Activated effector memory CD4-positive, alpha-beta T cell treated with anti-CD3 and anti-CD28 coated beads, Interleukin-2, amount 50 U/mL, for 16 hours (primary cell): Measurements from ENCODE around the gene SCGB3A2.
"Not testable (repeated sequence)": the region's sequence is repeated elsewhere in the genome, so short reads cannot be mapped to it uniquely, and the experiment has no call there.

Experiments
- DNase-seq: peaks from one replicate; pipeline ENCODE4 v3.0.0-alpha.2; 2020

The SCGB3A2 gene

DNA sequence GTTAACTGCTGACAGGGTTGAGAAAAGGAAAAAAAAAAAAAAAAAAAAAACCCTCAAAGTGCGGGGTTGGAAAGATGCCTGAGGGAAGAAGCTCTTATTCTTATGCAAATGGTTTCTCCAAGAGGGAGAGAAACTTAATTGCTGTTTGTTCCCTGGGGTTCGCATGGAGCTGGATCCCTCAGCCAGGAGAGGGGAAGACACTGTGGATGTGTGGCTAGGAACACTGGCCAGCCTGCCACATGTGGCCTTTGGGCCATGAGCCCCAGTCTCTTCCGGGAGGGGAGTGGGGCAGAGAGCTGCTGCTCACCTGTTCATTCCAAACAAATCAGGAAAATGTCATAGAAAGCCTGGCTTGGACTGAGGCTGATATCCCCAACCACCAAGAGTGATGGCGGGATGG lies 9.4 kb upstream of the SCGB3A2 start:
- DNase-seq = no peak

DNA sequence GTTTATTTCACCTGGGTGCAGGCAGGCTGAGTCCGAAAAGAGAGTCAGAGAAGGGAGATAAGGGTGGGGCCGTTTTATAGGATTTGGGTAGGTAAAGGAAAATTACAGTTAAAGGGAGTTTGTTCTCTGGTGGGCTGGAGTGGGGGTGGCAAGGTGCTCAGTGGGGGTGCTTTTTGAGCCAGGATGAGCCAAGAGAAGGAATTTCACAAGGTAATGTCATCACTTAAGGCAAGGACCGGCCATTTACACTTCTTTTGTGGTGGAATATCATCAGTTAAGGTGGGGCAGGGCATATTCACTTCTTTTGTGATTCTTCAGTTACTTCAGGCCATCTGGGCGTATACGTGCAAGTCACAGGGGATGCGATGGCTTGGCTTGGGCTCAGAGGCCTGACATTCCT lies 8.6 kb upstream of the SCGB3A2 start:
- not testable (repeated sequence) for DNase-seq

DNA sequence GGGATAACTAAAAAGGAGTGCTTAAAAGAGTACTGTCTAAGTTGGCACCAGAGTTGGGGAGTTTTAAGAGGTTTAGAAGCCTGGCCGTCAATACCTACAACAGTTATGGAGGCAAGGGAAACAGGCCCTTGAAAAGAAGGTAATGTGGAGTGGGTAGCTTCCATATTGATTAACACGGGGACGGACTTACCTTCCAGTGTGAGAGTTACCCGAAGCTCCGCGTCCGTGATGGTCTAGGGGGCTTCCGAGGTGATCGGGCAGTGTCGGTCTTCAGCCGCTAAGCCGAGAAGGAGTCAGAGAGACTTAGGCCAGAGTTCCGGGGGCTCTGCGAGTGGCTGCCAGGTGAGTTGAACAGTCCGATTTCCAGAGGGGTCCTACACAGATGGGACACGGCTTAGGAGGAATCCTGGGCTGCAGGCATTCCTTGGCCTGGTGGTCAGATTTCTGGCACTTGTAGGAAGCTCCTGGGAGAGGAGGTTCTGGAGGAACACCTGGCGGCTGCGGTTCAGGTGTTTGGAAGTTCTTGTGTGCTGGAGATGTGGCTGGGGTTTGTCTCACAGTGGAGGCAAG lies 6.4 kb upstream of the SCGB3A2 start:
- DNase-seq = not testable (repeated sequence)

DNA sequence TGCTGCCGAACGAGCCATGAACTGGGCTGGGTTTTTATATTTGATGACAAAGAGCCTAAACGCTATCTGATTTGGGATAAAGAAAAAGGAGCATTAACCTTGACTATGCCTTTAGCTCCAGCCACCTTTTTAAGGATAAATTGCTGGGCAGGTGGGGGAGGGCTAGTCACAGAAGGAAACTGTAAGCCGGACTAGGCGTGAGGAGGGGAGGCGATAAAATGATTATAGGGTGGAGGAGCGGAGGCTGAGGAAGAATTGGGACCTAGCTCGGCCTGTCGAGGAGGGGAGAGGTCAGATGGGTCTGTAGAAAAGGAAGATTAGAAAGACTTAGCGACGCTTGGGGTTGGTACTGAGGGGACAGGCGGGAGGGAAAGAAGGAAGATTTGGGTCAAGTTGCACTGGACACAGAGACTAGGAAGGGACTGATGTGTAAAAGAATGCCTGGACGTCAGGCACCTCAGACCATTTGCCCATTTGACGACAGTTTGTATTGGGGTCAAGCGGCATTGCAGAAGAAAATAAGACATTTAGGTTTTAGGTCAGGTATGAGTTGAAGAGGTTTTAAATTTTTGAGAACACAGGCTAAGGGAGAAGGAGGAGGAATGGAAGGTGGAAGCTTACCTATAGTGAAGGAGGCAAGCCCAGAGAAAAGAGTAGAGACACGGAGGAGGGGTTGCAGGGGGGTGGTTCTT lies 5.6 kb upstream of the SCGB3A2 start:
- DNase-seq = not testable (repeated sequence)

DNA sequence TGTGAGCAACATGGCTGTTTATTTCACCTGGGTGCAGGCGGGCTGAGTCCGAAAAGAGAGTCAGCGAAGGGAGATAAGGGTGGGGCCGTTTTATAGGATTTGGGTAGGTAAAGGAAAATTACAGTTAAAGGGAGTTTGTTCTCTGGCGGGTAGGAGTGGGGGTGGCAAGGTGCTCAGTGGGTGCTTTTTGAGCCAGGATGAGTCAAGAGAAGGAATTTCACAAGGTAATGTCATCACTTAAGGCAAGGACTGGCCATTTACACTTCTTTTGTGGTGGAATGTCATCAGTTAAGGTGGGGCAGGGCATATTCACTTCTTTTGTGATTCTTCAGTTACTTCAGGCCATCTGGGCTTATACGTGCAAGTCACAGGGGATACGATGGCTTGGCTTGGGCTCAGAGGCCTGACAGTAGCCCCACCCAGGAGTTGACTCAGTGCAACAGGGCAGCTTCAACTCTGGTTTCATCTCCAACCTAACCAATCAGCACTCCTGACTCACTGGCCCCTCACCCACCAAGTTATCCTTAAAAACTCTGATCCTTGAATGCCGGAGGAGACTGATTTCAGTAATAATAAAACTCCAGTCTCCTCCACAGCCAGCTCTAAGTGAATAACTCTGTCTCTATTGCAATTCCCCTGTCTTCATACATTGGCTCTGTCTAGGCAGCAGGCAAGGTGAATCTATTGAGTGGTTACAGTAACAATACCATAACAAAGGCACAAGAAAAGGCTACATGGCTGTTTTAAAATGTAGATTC lies 4.2 kb upstream of the SCGB3A2 start:
- not testable (repeated sequence) for DNase-seq

DNA sequence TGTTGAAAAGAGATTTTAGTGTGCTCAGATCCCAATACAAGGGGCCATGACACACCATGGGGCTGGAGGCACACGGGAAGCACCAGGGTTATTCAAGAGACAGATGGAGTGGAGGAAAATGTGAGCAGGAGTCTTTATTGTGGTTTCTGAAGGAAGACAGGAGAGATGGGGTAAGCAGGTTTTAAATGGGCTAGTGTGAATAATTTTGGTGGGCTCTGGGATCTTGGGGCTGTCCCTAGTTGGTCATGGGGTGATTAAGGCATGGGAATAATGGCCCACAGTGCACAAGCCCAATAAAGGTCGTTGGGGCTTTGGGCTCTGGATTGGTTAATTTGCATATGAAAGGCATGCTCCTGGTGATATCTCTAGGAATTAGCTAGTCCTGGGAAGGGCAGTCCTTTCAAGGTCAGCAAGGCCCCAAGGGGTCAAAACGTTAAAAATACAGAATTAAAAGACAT lies 3.6 kb upstream of the SCGB3A2 start:
- DNase-seq = no peak

DNA sequence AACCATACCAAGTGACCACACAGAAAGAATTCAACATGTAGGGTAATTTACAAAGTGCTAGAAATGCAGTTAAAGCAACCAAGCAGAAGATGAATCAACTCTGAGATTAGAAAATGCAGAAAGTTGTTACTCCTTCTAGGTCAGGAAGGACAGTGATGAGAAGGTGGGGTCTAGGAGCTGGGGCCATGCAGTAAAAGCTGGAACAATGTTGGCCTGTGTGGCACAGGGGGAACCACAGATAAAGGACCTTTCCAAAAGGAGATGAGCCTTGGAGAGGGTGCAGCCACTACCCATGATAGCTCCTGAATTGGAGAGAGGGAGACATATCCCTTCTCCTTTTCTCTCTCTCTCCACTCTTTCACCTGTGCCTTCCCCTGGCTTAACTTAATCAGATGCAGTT lies 2.4 kb upstream of the SCGB3A2 start:
- DNase-seq = no peak

DNA sequence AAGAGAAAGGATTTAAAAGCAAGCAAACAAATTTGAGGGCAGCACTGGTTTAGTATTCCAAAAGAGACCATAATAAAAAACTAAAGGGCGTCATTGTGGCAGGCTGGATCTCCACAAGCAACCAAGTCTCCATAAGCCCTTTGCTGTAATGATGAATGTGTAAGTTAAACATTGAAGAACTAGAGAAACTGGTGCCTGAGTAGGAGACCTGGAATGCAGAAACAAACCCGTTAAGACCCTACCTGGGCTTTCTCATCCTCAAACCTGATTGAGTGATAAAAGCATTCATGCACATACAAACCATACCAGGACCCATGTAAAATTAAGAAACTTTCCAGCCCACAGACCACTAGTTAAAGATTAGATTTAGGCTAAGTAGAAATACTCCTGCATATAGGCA lies 1.9 kb upstream of the SCGB3A2 start:
- DNase-seq = no peak

DNA sequence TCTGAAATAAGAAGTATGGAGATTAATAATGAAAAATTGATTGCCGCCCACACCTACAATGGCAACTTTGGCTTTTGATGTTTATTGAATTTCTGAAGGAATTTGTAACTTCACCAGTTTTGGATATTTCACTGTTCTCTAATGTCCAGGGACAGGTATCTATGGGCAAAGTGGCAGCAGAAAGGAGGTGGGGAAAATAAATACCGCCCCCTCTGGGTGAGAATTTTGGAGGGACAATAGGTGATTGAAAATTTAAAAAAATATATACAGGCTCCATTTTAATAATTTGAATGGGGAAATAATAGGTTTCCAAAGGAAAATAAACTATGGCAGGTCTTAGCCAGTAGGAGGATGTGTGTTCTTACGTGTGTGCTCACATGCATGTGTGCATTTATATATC lies 1.3 kb downstream of the SCGB3A2 start:
- no peak for DNase-seq

DNA sequence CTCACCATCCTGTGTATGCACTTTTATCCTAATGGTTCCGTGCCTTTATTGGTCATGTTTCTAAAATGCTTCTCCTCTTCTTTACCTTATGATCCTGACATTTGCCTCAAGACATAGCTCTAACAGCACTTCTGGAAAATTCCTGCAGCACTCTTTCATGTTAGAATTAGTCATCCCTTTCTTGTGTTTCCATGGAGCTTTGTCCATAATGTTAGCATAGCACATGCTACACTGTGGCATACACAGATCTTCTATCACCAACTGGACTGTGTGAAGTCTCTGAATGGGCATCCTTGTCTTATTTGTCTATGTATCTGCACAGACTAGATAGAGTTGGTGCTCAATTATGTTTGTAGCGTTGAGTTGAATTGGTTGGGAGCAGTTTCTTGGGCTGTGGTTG lies 2.0 kb downstream of the SCGB3A2 start:
- no peak for DNase-seq

DNA sequence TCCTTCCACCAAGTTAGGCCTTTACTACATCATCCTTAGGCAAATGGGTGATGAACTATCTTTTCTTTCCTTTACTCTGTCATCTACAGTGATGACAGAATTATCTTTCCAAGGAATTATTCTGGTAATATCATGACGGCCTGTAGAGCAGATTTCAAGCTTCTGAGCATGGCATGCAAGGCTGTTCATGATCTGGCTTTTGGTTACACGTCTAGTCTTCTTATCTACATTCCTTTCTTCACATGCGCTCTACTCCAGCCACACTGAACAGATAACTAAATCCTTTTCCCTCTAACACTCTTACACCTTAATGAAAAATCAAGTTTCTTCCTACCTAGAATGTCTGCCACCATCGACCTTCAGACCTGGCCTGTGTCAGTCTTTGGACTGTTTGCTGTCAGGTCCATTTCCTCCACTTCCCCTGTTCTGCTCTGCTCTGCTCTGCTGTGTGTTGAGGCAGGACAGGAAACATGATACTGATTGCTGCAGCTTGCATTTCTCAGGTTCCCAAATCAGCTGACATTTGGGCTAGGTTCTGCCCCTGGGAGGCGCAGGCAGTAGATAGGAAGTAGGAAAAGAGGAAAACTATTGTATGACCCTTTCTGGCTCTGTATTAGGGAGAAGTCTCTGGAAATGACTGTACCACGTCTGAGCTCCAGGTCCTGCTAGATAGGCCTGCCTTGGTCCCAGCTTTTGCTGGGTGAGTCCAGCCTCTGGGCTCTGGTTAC lies 4.2 kb downstream of the SCGB3A2 start:
- DNase-seq = no peak

DNA sequence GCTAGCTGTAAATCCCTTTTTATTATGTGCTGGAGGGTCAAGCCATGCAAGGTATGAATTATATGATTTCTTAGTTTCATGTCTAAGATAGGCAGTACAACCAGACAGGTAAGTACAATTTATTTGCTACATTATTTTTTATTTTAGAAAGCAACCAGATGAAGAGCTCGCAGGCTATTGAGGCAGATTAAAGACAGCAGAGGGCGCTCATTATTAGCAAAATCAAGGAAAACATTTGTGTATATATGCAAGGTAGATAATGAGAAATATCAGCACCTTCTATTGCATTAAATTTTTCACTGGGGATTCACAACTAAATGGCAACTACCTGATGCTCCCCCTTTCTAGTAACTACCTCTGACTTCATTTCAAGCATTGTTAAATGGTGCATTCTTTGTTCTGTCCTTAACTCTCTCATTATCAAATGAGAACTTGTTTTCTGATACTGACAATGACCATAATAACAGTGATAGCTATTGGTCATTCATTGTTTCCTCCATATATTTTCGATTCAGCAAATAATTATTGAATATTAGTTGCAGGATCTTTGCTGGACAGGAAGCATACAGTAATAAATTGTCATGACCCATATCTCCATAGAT lies 8.6 kb downstream of the SCGB3A2 start:
- no peak for DNase-seq

DNA sequence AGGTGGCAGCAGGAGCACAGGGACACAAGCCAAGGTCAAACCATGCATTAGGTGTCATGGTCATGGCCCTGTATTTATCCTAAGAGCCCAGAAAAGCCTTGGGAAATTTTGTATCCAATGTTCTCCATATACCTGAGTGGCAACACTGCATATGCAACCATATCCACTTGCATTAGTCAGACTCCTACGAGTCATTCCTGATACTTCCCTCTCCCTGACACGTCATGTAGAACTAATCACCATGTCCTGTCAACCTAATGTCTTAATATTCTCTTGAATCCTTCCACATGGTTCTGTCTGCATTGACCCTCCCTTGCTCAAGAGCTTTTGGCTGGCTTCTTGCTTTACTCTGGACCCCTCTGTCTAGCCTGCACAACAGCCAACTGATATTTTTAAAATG lies 9.4 kb downstream of the SCGB3A2 start:
- DNase-seq = no peak

DNA sequence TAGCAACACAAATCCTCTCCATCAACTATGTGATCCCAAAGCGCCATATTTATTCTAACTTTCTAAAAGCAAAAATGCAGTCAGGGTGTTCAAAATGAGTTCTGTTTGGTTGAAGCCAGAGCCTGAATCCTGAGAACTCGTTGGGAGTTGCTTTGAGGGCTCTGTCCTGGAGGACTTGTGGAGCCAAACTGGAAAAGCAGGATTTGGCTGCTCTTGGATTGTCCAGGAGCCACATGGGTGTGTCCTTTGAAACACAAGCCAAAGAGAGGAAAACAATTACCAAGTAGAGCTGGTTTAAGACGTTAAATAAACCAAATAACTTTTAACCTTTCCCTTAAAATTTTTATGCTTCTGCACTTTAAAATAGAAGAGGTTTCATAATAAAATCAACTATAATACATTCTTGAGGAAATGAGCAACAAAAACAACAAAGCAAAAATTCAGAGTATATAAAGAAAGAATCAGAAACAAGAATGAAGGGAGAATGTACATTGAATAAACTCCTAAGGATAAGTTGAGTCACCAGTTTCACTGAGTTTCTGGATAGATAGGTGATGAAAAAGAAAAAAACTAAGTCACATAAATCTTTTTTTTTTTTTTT lies 14.3 kb downstream of the SCGB3A2 start:
- no peak for DNase-seq

DNA sequence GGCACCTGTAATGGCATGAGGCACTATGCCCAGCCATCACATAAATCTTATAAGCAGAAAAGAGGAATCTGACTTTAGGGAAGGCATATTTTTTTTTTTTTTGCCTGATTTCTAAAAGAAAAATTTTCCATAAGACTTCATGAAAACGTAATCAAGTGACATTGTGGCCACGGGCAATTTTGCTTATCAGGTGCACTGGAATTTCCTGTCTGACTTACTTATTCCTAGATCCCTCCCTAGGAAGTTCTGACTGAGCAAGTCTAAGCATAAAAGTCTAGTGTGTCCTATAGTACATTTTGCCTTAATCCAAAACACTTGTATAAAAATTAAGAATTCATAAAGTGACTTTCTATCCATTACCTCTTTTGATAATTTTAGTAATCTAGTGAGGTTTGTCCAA lies 15.3 kb downstream of the SCGB3A2 start:
- DNase-seq = no peak

DNA sequence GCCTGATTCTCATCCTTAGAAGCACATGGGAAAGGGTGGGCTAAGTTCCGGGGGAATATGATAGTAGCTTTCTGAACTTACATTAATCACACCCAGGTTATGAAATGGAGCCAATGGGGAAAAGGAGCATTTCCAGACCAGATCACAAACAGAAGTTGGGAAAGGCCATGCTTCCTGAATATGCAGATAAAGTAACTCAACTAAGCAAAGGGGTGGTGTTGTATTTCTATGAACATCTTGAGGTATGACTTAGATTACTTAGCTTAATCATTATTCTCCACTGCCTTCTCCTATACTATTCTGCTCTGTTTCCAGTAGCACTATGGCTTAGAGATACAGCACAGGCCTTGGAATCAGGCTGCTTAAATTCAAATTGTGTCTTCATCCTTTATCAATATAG lies 17.4 kb downstream of the SCGB3A2 start:
- no peak for DNase-seq

DNA sequence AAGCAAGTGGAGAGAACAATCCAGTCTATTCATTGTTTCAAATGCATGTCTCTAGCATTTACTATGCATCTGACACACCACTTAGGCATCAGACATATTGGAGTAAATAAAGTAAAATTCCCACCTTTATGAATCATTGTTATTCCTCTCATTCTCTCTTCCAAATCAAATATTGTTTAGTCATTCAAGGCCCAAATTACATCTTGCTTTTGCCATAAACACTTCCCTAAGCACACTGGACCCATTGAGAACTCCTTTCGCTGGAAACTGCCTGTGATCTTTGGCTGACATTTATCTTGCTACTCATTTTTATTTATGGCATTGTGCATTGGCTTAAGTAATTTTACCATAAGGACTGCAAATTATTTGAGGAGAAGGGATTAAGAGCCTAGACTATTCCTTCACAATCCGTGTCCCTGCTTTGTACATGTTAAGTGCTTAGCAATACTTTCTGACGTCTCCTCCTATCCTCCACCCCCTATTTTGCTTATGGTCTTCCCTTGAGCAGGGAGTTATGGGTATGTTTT lies 20.4 kb downstream of the SCGB3A2 start:
- no peak for DNase-seq

DNA sequence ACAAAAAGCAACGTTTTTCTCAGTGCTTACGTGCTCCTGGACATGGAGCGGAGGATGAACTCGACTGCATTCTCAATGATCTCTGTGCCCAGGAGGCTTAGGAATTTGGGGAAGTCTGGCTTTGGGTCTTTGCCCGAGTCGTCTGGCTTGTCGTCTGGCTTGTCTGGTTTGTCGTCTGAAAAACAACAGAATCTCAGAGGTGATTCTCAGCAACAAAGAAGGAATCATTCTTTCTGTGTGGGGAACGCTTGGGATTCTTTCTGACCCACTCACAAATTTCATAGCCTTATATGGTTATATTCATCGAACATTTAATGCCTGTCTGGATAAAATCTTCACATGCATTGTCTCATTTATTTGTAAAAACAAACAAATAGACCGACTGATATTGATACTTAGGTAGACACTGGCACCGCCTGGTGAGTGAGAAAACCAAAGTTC lies 23.1 kb downstream of the SCGB3A2 start:
- DNase-seq = no peak

DNA sequence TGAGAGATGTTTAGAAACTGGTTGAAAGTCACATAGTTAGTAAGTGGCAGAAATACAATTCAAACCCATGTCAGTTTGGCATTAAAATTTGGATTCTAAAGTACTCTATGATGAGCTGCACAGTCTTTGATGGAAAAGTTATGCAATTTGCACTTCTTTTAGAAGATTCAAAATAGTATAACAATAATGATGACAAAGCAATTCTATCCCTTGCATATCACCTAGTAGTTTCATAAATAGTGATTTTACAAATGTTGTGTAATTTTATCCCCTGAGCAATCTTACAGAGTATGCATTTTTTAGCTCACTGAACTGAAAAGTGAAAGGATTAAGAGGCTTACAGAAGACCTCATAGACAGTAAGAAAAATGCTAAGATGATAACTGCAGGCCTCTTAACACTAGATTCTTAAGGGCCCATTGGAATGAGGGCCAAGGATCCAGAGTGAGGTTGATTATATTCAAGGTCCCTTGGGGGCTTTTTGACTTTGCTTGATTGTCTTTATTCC lies 24.2 kb downstream of the SCGB3A2 start:
- no peak for DNase-seq

DNA sequence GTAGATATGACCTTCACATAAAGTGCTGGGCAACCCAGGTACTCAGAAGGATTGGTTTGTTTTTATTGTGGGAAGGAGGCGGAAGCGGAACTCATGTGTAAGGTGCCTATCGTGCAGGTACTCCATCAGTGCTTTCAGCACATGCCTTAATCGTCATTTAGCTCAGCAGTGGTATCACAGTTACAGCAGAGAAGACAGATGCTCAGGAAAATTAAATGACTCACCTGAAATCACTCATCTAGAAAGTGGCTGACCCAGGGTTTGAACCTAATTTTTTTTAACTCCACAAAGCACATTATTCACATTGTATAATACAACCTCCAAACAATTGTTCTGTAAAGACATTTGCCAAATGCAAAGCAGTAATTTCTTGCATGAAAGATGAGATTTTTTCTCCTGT lies 25.6 kb downstream of the SCGB3A2 start:
- DNase-seq = no peak

DNA sequence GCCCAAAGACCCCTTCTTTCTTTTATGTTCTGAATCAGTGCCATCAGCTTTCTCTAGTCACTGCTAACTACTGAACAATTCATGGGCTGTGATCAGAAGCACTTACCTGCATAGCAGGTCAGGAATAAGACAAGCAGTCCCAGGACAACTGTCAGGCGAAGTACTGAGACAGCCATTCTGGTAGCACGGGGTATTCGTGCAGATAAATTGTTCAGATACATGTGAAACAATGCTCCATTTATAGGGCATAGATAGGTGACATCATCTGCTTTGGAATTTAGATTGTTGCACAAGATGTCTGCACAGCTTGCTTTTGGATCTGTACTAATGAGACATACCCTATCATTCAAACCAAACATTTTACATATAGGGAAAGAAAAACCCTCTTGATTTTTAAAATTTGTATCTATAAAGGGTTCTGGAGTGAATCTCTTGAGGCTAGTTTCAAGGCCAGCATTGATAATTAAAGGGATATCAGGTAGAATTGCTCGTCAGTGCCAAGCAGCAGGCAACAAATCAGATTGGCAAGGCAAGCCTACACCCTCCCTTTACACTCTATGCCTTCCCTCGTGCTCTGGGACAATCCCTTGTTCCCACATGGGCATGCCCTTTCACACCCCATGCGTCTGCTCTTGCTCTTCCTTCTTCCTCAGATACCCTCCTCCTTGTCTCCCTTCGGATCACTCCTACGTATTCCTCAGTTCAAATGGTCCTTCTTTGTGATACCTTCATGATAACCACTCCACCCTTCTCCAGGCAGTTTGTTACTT lies 28.0 kb downstream of the SCGB3A2 start, which contains the start of gene C5orf46:
Gene C5orf46, minus strand, starts transcription at position 213 of the 770 bp plus-strand sequence. Its CDS starts 37 bp downstream, at position 176.
- DNase-seq = no peak
